GM06990 (cell line): ENCODE data around the gene SYNPO2.
"Not testable (repeated sequence)": the region's sequence is repeated elsewhere in the genome, so short reads cannot be mapped to it uniquely, and the experiment has no call there.

Experiments used
- DNase-seq: peaks from one replicate; pipeline ENCODE4 v3.0.0-alpha.2; 2011; ENCODE audit not compliant: insufficient read length; ENCODE audit errors: extremely low read depth
- H3K27me3 ChIP-seq: replicated peaks from 2 replicates; pipeline ENCODE4 v1.6.0; 2011; ENCODE audit warnings: low read length; ENCODE audit not compliant: control insufficient read depth, insufficient read depth
- H3K36me3 ChIP-seq: 2 replicates; pipeline ENCODE4 v1.5.1; 2011; ENCODE audit warnings: low read length; ENCODE audit not compliant: control insufficient read depth, insufficient read depth
- H3K4me3 ChIP-seq: replicated peaks from 2 replicates; pipeline ENCODE4 v1.5.1; 2011; ENCODE audit warnings: low read depth, mild to moderate bottlenecking, control low read depth, low read length
- TF ChIP-seq, protein P1 (sequence below): IDR thresholded peaks from 2 replicates; pipeline ENCODE4 v1.5.1; 2011; ENCODE audit warnings: low read length, control low read depth, mild to moderate bottlenecking, inconsistent platforms; ENCODE audit not compliant: insufficient read depth, poor library complexity, severe bottlenecking

SYNPO2 gene

DNA sequence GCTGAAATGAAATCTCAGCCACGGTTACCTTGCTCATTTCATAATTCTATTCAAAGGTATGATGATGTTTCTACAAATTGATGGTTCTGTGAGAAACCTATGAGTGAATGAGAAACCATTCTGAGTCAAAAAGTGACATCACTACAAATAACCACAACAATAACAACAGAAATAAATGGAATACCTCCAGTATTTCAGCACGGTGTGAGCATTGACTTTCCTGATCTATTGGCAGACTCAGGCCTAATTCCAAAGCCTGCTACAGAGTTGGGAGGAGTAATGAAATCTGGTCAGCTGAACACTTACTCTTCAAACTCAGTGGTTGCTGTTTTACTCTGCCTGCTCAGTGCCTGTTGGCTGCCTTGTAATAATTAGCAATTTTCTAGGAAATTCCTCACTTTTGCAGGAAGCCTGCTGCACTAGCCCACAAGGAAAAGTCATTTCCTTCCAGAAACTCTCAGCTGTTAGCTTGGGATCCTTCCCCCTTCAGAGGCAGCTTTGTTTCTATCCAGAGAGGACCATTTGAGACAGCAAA lies 18.8 kb upstream of the SYNPO2 start:
- H3K4me3 ChIP-seq: no peak overlapping the region
- H3K27me3 ChIP-seq: no peaks in the 10 kb centered on the region
- no peaks in the 10 kb centered on the region for H3K36me3 ChIP-seq
- DNase-seq: no peak
- TF ChIP-seq, protein P1, sequence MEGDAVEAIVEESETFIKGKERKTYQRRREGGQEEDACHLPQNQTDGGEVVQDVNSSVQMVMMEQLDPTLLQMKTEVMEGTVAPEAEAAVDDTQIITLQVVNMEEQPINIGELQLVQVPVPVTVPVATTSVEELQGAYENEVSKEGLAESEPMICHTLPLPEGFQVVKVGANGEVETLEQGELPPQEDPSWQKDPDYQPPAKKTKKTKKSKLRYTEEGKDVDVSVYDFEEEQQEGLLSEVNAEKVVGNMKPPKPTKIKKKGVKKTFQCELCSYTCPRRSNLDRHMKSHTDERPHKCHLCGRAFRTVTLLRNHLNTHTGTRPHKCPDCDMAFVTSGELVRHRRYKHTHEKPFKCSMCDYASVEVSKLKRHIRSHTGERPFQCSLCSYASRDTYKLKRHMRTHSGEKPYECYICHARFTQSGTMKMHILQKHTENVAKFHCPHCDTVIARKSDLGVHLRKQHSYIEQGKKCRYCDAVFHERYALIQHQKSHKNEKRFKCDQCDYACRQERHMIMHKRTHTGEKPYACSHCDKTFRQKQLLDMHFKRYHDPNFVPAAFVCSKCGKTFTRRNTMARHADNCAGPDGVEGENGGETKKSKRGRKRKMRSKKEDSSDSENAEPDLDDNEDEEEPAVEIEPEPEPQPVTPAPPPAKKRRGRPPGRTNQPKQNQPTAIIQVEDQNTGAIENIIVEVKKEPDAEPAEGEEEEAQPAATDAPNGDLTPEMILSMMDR: no peak

DNA sequence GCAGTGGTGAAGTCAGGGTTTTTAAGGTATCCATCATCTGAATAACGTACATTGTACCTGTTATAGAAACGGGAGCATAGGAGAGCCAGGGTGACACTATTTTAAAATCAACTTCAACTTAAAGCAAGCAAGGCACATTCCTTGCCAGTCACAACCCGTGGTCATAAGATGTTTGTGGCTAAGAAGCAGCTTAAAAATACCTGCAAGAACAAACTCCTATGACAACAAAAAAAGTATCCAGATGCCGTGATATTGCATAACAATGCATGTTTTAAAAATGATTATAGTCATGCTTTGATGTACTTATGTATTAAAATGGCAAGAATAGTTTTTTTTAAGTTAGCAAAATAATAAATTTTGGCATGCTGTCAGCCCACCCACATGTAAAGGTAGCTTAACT lies 16.5 kb upstream of the SYNPO2 start:
- TF ChIP-seq, protein P1: no peak
- Histone ChIP-seq H3K4me3 (no peak overlapping the region), H3K36me3 (no peaks in the 10 kb centered on the region), H3K27me3 (no peaks in the 10 kb centered on the region)
- DNase-seq: no peak

DNA sequence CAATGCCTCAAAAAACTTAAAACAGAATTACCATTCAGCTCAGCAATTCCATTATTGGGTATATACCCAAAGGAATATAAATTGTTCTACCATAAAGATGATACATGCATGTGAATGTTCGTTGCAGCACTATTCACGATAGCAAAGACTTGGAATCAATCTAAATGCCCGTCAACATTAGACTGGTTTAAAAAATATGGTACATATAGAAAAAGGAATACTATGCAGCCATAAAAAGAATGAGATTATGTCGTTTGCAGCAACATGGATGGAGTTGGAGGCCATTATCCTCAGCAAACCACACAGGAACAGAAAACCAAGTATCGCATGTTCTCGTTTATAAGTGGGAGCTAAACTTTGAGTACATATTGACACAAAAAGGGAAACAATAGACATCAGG lies 10.9 kb upstream of the SYNPO2 start:
- TF ChIP-seq, protein P1: no peak

DNA sequence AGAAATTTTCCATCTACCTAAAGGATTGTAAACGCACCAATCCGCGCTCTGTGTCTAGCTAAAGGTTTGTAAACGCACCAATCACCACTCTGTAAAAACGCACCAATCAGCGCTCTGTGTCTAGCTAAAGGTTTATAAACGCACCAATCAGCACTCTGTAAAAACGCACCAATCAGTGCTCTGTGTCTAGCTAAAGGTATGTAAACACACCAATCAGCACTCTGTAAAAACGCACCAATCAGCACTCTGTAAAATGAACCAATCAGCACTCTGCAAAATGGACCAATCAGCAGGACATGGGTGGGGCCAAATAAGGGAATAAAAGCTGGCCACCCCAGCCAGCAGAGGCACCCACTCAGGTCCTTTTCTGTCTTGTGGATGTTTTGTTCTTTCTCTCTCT lies 10.1 kb upstream of the SYNPO2 start:
- not testable (repeated sequence) for H3K36me3 ChIP-seq, H3K27me3 ChIP-seq, DNase-seq, H3K4me3 ChIP-seq

More for the DNA sequence above, 10.9 kb upstream of the SYNPO2 start:
- no peaks in the 10 kb centered on the region for H3K27me3 ChIP-seq
- no peaks in the 10 kb centered on the region for H3K36me3 ChIP-seq
- no peak overlapping the region for H3K4me3 ChIP-seq
- DNase-seq: no peak

DNA sequence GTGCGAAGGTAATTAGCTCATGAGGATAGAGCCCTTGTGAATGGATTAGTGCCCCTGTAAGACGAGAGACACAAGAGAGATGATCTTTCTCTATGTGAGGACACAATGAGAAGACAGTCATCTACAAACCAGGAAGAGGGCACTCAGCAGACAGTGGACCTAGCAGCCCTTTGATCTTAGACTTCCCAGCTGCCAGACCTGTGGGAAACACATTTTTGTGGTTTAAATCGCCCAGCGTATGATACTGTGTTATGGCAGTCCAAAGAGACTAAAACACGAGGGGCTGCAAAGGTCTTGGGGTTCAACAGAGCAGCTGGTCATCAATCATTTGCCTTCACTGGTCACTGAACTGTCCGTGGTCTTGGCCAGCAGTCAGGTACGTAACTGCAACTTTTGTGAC lies 9.2 kb upstream of the SYNPO2 start:
- DNase-seq: no peak
- TF ChIP-seq, protein P1: no peak
- Histone ChIP-seq H3K36me3 (no peaks in the 10 kb centered on the region), H3K4me3 (no peak overlapping the region), H3K27me3 (no peaks in the 10 kb centered on the region)

DNA sequence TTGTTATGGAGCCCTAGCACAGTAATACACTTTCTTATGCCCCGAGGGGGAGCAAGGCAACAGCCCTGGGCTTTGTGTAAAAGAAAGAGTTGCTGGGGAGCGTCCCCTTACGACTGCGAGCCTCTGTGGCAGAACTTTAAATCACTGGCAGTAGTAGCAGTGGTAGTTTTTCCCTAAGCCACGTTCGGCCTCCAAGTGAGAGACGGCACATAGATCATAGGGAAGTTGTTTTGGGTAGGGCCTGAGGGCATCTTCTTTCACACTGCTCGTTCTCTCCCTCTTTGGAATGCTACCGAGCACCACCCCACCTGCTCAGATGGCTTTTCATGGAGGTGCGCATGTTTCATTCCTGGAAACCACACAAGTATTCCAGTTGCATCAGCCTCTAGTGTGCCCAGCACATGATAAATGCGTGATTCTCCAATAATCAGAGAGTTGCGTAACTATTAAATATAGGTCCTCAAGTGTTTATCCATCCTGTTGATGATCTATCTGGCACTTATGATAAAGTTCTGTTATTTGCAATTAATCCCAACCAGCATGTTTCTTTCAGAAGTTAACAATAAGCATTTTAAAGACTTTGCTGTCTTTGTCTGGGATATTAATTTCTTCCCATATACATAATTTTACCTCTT lies 7.0 kb upstream of the SYNPO2 start:
- TF ChIP-seq, protein P1: no peak
- DNase-seq: no peak
- no peaks in the 10 kb centered on the region for H3K36me3 ChIP-seq
- no peak overlapping the region for H3K4me3 ChIP-seq
- H3K27me3 ChIP-seq: no peaks in the 10 kb centered on the region
